Fibroblast of skin of left biceps (primary cell): Measurements from ENCODE around the gene TEDC2.
"Not testable (repeated sequence)": the region's sequence is repeated elsewhere in the genome, so short reads cannot be mapped to it uniquely, and the experiment has no call there.

Source experiments
- DNase-seq, 2 experiments: peaks; one replicate each; pipeline ENCODE4 v3.0.0-alpha.2; 2013; ENCODE audit warnings: low read depth in 2 of 2

TEDC2 gene

GRCh38 chr16:2476345-2476720 is 16.4 kb downstream of the TEDC2 start:
- no peak for DNase-seq

GRCh38 chr16:2476741-2477140 is 16.8 kb downstream of the TEDC2 start:
- no peak for DNase-seq

GRCh38 chr16:2477327-2477726 is 17.4 kb downstream of the TEDC2 start:
- DNase-seq, result no peak

- no peak for DNase-seq
Observed at GRCh38 chr16:2478279-2478678, 18.4 kb downstream of the TEDC2 start.

GRCh38 chr16:2479996-2480395 is 20.1 kb downstream of the TEDC2 start:
- not testable (repeated sequence) for DNase-seq

GRCh38 chr16:2480948-2481347 is 21.0 kb downstream of the TEDC2 start:
- DNase-seq, result no peak

GRCh38 chr16:2481676-2482075 is 21.8 kb downstream of the TEDC2 start:
- DNase-seq, result no peak

GRCh38 chr16:2482249-2482648 is 22.3 kb downstream of the TEDC2 start:
- no peak for DNase-seq

GRCh38 chr16:2482708-2483534 is 23.0 kb downstream of the TEDC2 start:
- no peak for DNase-seq

GRCh38 chr16:2483939-2484897 is 24.3 kb downstream of the TEDC2 start:
- DNase-seq, result no peak

- DNase-seq, result no peak
Observed at GRCh38 chr16:2484898-2485508, 25.1 kb downstream of the TEDC2 start.

GRCh38 chr16:2485811-2486507 is 26.1 kb downstream of the TEDC2 start:
- no peak for DNase-seq

- no peak for DNase-seq
Observed at GRCh38 chr16:2486645-2487516, 27.0 kb downstream of the TEDC2 start.

GRCh38 chr16:2487517-2487842 is 27.6 kb downstream of the TEDC2 start:
- DNase-seq, result no peak

- DNase-seq, result no peak
Observed at GRCh38 chr16:2487903-2488531, 28.1 kb downstream of the TEDC2 start.

GRCh38 chr16:2489581-2489980 is 29.7 kb downstream of the TEDC2 start:
- no peak for DNase-seq

- no peak for DNase-seq
Observed at GRCh38 chr16:2490190-2491105, 30.5 kb downstream of the TEDC2 start.

GRCh38 chr16:2492292-2492691 is 32.4 kb downstream of the TEDC2 start:
- DNase-seq, result no peak

- no peak for DNase-seq
Observed at GRCh38 chr16:2493605-2494004, 33.7 kb downstream of the TEDC2 start.
